GM18520 (cell line): ENCODE results near the gene DNM3.
"Not testable (repeated sequence)": the region's sequence is repeated elsewhere in the genome, so short reads cannot be mapped to it uniquely, and the experiment has no call there.

Experiments
- ATAC-seq: cut with Tn5 transposase; IDR thresholded peaks from one replicate; pipeline ENCODE4 v1.9.1; 2021; ENCODE audit not compliant: unreplicated experiment

The DNM3 gene

DNA sequence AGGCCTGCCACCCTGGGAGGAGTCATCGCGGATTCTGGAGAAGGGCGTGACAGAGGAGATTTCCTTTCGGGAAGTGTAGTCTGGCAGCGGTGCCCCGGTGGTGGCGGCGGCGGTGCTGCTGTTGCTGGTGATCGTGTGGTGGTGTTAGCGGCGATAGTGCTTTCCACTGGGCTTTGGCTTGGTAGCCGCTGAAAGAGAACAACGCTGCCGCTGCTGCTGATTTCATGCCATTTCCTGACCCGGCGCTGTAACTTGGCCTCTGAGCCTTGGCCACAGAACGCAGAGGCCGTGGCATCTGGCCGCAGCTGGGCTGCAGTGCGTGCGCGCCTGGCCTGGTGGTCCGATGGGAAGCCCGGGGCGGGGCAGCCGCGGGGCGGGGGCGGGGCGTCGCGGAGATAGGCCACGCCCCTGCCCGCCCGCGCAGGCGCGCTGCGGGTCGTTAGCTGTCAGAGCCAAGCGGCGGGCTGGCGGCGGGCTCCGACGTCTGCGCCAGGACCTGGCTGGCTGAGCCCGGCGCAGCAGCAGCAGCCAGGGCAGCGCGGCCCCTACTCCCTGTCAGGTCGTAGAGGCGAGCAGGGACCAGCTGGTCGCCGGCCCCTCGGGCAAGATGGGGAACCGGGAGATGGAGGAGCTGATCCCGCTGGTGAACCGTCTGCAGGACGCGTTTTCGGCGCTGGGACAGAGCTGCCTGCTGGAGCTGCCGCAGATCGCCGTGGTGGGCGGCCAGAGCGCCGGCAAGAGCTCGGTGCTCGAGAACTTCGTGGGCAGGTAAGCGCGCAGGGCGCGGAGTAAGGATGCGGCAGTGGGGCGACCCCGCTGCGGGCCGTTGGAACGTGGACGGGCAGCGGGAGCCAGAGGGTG, at the start of gene DNM3:
TSS of gene DNM3 (plus strand) at position 449 of the 861 bp plus-strand sequence. CDS start at position 608, 159 bp downstream.
- peak; percentile 57 for ATAC-seq

GRCh38 chr1:171792656-171793369, 48.5 kb upstream of the DNM3 start:
- no peak for ATAC-seq

GRCh38 chr1:171793636-171794035, 47.7 kb upstream of the DNM3 start:
- ATAC-seq, result no peak

- ATAC-seq, result no peak
Observed at GRCh38 chr1:171794085-171794484, 47.2 kb upstream of the DNM3 start.

DNA sequence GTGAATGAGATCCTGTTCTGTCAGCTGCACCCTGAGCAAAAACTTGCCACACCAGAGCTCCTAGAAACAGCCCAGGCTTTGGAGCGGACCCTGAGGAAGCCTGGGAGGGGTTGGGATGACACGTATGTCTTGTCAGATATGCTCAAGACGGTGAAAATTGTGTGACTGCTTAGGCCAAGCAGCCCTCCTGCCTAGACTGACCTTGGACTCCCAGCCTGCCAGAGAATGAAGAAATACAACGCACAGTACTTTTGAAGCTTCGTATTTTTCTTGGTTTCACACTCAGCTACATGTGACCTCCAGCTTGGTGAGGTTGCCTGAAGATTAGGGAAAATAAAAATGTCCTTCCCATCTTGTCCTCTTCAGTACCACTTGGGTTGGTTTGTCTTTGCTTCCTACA, 44.7 kb upstream of the DNM3 start:
- ATAC-seq, result no peak

- no peak for ATAC-seq
Observed at GRCh38 chr1:171798311-171798710, 43.0 kb upstream of the DNM3 start.

- ATAC-seq, result no peak
Observed at GRCh38 chr1:171798765-171799164, 42.5 kb upstream of the DNM3 start.

DNA sequence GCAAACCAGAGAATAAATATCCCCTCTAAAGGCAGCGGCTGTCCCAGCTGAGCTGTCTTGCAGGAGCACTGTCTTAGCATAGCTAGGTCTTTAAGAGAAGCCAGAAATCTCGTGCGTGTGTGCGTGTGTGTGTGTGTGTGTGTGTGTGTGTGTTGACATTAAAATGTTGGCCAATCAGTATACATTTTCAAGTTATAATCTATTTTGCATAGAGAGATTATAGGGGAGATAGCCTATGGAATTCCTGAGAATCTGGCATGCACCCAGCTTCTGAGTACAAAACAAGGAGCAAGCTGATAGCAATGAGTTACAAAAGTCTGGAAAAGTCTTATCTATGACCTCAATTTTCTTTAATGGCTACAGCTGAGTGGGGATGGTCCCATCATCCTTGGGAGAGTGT, 42.1 kb upstream of the DNM3 start:
- ATAC-seq, result no peak

GRCh38 chr1:171799698-171800097, 41.6 kb upstream of the DNM3 start:
- not testable (repeated sequence) for ATAC-seq

- no peak for ATAC-seq
Observed at GRCh38 chr1:171800342-171800741, 41.0 kb upstream of the DNM3 start.

DNA sequence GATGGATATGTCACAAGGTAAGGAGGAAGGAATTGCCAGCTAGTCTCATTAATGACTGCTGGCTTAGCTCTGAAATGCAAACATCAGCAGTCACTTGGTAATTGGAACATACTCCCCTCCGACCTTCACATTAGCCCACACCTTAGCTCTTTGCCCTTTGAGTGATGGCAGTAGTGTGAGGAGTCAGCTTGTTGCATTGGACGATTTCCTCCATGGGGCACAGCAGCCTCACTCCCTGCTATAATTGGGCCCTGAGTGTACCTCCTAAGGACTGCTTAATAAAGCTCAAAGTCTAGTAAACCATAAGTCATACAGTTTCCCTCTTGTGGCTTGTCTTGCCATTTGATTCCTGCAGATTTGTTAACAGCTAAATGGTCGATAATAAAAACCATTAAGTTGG, 40.4 kb upstream of the DNM3 start:
- no peak for ATAC-seq

DNA sequence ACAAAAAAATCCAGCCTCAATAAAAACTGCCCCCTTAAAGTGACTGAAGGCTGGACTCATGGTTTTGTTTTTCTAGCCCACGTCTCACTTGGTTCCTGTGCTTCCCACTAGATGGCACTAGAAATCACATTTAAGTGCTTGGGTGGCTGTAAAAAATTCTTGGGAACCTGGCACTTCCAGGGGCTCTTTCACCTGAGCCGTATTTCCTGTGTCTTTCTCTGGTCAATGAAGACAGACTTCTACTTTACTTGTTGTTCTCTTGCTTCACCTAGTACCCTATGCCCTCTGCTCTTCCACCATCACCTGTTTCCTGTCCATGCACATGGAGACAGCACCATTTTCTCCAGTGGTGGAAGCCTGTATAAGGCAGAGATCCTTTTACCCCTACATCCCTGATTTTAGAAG, 39.8 kb upstream of the DNM3 start:
- no peak for ATAC-seq

GRCh38 chr1:171802207-171802606, 39.1 kb upstream of the DNM3 start:
- no peak for ATAC-seq

DNA sequence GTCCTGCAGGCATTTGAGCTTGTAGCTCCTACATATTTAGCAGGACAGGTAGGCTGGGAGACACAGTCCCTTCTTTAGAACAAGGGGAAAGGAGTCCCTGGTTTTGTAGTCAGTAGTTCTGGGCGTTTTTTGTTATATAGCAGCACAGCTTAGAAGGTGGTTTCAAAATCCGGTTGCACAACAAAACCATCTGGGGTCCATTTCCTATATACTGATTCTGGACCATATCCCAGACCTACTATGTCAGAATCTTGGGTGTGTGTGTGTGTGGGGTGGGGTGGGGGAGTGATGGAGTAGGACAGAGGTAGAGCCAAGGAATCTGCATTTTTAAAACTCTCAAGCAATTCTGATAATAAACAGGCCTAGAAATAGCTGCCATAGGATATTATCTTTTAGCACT, 38.3 kb upstream of the DNM3 start:
- ATAC-seq, result no peak

DNA sequence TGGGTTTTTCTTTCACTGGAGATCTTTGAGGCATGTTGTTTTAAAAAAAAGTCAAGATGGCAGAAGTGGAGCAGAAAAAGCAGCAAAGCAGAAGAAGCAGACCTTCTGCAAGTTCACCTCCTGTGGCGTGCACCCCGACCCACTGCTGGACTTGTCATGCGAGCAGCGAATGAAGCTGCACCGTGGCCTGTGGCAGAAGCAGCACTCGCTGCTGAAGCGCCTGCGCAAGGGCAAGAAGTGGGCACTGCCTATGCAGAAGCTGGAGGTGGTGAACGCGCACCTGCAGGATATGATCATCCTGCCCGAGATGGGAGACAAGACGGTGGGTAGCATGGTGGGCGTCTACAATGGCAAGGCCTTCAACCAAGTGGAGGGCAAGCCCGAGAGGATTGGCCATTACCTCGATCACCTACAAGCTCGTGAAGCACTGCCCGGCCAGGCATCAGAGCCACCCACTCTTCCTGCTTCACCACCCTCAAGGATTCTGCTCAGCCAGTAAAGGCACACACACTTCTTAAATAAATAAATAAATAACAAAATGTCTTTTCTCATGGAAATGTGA, 37.8 kb upstream of the DNM3 start:
- ATAC-seq, result no peak

- ATAC-seq, result peak; percentile 85
Observed at GRCh38 chr1:171805395-171806115, 35.7 kb upstream of the DNM3 start.

DNA sequence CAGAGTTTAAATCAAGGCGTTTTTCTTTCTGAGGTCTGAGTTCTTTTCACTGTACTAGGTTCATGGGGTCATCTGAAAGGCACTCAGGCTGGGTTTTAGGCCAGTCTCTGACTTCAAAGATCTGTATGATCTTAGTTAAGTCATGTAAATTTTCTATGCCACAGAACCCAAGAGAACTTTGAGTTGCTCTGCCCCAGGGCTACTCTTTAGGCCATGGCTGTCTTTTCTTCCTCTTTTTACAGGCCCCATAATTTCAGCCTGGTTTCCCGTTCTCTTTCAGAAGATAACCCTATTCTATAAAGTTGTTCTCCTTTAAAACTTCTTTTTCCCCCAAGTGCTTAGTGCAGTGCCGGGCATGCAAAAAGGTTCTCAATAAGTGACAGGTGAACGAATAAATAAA, 33.7 kb upstream of the DNM3 start:
- no peak for ATAC-seq

DNA sequence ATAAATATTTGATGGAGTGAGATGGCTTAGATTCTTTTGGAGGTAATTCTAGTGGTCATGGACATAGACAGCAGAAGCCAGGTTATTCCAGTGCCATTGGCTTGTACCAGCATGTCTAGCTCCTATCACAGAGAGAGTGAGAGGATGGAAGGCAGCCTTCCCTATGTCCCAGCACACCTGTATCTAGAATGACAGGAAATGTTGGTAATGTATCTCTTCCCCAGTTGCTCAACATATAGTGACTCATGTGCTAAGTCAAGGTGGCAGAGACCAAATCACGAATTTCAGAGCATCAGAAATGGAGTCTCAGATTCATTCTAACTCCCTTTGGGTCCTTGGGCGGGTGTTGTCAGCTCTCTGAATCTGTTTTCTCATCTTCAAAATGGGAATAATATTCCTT, 31.5 kb upstream of the DNM3 start:
- no peak for ATAC-seq

DNA sequence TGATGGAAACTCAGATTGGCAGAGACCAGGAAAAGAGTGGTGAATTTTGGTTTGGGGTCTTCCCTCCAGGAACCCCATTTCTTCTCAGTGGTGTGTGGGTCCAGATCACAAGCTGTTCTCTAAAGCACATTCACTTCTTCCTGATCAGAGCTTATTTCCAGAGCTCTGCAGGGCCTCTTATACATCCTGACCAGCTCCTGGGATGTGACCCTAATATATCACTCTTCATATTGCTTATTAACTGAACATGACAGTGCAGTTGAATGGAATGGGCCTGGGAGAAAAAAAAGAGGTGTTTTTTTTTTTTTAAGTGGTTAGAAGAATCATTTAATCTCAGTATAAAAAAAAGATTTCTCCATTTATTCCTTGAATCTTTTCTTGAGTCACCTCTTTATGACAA, 29.6 kb upstream of the DNM3 start:
- ATAC-seq, result no peak

- ATAC-seq, result no peak
Observed at GRCh38 chr1:171814692-171815091, 26.6 kb upstream of the DNM3 start.

DNA sequence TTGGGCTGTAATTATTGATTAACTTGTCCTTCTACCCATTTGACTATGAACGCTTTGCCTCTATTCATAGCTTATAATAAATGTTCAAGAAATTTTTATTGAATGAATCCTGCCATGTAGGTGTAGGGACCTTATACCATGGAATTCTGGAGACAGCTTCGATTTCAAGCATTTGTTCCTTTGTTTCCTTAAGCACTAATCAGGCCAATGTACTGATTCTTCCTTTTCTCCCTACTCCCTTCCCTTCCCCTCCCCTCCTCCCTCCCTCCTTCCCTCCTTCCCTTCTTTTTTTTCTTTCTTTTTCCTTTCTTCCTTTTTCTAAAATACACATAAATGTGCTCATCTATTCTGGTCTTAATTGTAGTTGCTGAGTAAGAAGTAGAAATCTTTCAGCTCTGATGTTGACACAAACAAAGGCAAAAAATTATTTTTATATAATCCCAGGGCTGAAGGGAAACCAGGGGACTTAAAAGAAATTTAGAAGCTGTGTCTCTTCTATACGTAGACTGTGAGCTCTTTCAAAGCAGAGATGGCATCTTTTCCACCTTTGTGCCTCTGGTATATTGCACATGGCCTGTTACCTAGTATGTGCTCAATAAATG, 24.9 kb upstream of the DNM3 start:
- no peak for ATAC-seq
